Left lung (tissue), 10 donors: ENCODE results near the gene TLK2. TPM values are rescaled to one million over a fixed set of nuclear protein-coding genes. Genes with fewer than 3 reads are reported as not detected.
A peak's percentile ranks its signal among the peaks of the same experiment; 100 is the strongest.

Experiments
- ATAC-seq: fragments of 200-7000 bp; cut with Tn5 transposase; one replicate; pipeline ENCODE4 v1.9.1; 2020; ENCODE audit warnings: moderate library complexity
- DNase-seq, 4 donors: peaks; one replicate each; pipeline ENCODE4 v3.0.0-alpha.2; 2013 to 2020
- H3K27ac ChIP-seq, 2 donors: fragments of 200-600 bp; sonication (generic) in 1 of 2; one replicate each; pipeline versions ENCODE4 v1.5.0 to v1.8.0; 2020 to 2021
- H3K27me3 ChIP-seq, 2 donors: fragments of 200-600 bp; sonication (generic) in 1 of 2; one replicate each; pipeline versions ENCODE4 v1.5.0 to v1.8.0; 2020 to 2021
- H3K36me3 ChIP-seq, 2 donors: fragments of 200-600 bp; sonication (generic) in 1 of 2; one replicate each; pipeline versions ENCODE4 v1.5.0 to v1.8.0; 2020 to 2021
- H3K4me1 ChIP-seq, 2 donors: fragments of 200-600 bp; one replicate each; pipeline ENCODE4 v1.8.0; 2021
- H3K4me3 ChIP-seq, 2 donors: fragments of 200-600 bp; sonication (generic) in 1 of 2; one replicate each; pipeline versions ENCODE4 v1.5.0 to v1.8.0; 2020 to 2021; ENCODE audit warnings: mild to moderate bottlenecking in 1 of 2
- H3K9me3 ChIP-seq, 2 donors: fragments of 200-600 bp; sonication (generic) in 1 of 2; one replicate each; pipeline versions ENCODE4 v1.5.0 to v1.8.0; 2020 to 2021
- intact Hi-C, 2 donors: fragments of 100-400 bp; cut with DNase I; formaldehyde crosslinking; loops; one replicate each; pipeline versions ENCODE4 v1.11.2 to v1.14.2; 2022
- polyA plus RNA-seq, 6 donors: library from polyadenylated mRNA; unstranded; fragments of 120-200 nt; gene quantifications; one replicate each; pipeline ENCODE4 v1.2.1, GENCODE V29; 2013; ENCODE audit not compliant: insufficient read length in 6 of 6
- total RNA-seq, 2 donors: library from RNA; stranded (reverse); fragmentation: NEBNext Ultra II Directional; extraction: Animal tissue kit (Norgen Biotek cat#: 25700); gene quantifications; one replicate each; pipeline ENCODE4 v1.2.1, GENCODE V29; 2021
- TF ChIP-seq, protein P1 (sequence below), 2 donors: fragments of 200-600 bp; sonication (generic) in 1 of 2; IDR thresholded peaks; one replicate each; pipeline versions ENCODE4 v1.5.0 to v1.8.0; 2021; ENCODE audit warnings: antibody characterized with exemption in 2 of 2
- donor health status: DM: no; HTN: yes; CAD: no.
- donor health status: DM: no; HTN: no; CAD: no.

Gene TLK2
- total and polyA plus RNA-seq, 8 donors, result 32.2 to 75.0 (median 69.1) TPM

DNA sequence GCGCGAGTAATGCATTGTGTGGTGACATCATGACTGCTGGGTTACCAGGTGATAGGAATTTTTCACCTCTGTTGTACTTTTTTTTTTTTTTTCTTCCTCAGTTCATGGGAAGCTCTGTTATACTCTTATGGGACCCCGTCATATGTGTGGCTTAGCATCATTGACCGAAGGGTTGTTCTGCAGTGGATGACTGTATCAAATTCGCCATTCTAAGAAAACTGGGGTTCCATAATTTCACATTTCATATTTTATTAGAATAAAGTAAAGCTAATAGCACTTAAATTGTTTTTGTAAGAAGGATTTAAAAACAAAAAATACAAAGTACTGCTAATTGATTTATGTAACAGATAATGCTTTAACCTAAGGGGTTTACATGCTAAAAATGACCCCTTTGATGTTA is 116.9 kb downstream of the TLK2 start:
- Histone ChIP-seq H3K9me3 (peaks cover 0 to 4% of the 10 kb centered on the region in 2 donors), H3K27ac (no peak overlapping the region), H3K27me3 (no peaks in the 10 kb centered on the region), H3K36me3 (peaks cover 0 to 83% of the 10 kb centered on the region in 2 donors), H3K4me1 (no peaks in the 10 kb centered on the region), H3K4me3 (no peak overlapping the region)
- TF ChIP-seq, protein P1, sequence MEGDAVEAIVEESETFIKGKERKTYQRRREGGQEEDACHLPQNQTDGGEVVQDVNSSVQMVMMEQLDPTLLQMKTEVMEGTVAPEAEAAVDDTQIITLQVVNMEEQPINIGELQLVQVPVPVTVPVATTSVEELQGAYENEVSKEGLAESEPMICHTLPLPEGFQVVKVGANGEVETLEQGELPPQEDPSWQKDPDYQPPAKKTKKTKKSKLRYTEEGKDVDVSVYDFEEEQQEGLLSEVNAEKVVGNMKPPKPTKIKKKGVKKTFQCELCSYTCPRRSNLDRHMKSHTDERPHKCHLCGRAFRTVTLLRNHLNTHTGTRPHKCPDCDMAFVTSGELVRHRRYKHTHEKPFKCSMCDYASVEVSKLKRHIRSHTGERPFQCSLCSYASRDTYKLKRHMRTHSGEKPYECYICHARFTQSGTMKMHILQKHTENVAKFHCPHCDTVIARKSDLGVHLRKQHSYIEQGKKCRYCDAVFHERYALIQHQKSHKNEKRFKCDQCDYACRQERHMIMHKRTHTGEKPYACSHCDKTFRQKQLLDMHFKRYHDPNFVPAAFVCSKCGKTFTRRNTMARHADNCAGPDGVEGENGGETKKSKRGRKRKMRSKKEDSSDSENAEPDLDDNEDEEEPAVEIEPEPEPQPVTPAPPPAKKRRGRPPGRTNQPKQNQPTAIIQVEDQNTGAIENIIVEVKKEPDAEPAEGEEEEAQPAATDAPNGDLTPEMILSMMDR (IDR thresholded peaks at IDR 0.05), result no peak
- no peak for ATAC-seq
- no peak for DNase-seq
- intact Hi-C loops, result no loop called here

DNA sequence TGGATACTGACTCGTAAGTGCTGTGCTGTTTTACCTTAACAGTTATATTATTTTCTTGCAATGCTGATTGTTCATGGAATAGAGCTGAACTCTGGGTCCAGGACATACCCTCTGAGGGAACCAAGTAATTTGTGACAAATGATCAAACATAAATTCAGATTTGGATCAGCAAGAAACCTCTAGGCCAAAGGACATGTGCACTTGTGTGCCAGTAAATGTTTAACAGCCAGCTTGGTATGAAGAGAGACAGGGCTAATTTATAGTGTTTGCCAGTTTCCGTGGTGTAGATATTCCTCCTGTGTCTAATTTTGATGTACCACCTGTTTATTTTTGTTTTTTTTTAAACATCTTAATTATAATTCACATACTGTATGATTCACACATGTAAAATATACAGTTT is 118.0 kb downstream of the TLK2 start:
- Histone ChIP-seq H3K36me3 (peaks cover 0 to 86% of the 10 kb centered on the region in 2 donors), H3K27me3 (no peaks in the 10 kb centered on the region), H3K27ac (no peak overlapping the region), H3K4me3 (no peak overlapping the region), H3K4me1 (no peaks in the 10 kb centered on the region), H3K9me3 (peaks cover 0 to 4% of the 10 kb centered on the region in 2 donors)
- ATAC-seq (no peak), DNase-seq (no peak)
- TF ChIP-seq, protein P1 (IDR thresholded peaks at IDR 0.05), result no peak
- intact Hi-C loops, result no loop called here

DNA sequence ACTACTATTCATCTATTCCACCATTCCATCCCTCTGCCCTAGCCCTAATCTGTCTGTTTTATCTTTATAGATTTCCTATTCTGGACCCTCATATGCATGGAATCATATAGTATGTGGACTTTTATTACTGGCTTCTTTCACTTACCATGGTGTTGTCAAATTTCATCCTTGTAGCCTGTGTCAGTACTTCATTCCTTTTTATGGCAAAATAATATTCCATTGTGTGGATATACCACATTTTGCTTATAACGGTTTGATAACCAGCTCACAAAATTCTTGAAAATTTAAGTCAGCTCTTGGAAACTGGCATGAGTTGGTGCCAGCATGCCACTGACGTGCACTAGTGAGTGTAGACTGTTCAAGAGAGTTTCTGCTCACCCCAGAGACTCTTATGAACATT is 118.5 kb downstream of the TLK2 start:
- TF ChIP-seq, protein P1 (IDR thresholded peaks at IDR 0.05), result no peak
- ATAC-seq (no peak), DNase-seq (no peak)
- intact Hi-C loops, result no loop called here
- Histone ChIP-seq H3K27me3 (no peaks in the 10 kb centered on the region), H3K9me3 (peaks cover 0 to 4% of the 10 kb centered on the region in 2 donors), H3K36me3 (peaks cover 0 to 87% of the 10 kb centered on the region in 2 donors), H3K27ac (peak overlapping the region; percentile 45 to 62), H3K4me3 (no peak overlapping the region), H3K4me1 (no peaks in the 10 kb centered on the region)

DNA sequence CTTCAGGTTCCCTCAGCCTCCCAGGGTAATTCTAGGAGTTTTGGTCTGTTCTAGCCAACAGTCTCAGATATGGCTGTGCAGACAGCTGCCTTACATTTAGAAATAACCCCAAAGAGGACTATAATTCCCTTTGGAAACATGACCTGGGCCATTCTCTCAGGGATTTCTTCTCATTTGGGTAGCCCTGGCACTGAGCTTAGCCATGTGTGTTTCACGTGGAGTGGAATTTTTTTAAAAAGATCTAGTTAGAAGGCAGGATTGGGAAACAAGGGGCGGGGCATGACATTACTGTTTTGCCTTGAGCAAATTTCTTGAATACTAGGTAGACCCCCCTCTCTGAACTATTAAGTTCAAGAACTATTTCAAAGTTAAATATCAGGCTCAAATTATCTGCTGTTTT is 119.3 kb downstream of the TLK2 start:
- ATAC-seq (peak; percentile 8), DNase-seq (no peak)
- Histone ChIP-seq H3K27me3 (no peaks in the 10 kb centered on the region), H3K4me1 (no peaks in the 10 kb centered on the region), H3K27ac (peak overlapping the region; percentile 45 to 62), H3K9me3 (peaks cover 0 to 4% of the 10 kb centered on the region in 2 donors), H3K36me3 (peaks cover 0 to 89% of the 10 kb centered on the region in 2 donors), H3K4me3 (no peak overlapping the region)
- TF ChIP-seq, protein P1 (IDR thresholded peaks at IDR 0.05), result no peak
- intact Hi-C loops, result no loop called here

DNA sequence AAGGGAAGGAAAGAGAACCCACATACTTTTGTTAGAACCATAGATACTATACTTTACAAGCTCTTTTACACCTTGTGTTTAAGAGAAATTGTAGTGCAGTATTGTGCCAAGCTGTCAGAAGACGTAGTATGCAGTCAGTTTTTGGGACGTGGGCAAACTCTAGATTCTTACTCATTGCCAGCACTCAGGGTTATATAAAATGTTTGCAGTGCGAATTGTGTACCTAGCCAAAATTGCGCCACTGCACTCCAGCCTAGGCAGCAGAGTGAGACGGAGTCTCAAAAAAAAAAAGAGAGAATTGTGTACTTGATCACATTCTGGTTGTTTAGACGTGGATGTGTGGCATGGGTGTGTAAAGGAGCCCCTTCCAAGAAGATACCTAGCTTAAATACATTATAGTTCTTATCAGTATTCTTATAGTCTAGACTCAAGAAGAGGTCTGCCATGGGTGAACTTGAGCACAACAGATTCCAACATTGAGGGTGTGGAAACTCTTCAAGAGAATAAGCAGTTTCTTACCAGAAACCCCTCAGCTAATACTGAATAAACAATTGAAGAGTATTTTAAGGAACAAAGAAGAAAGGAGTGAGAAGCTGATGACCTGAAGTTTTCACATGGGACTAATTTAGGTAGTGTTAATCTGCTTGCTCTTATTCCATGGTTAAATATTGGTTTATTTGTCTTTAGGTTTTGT is 121.5 kb downstream of the TLK2 start:
- no peaks in the 10 kb centered on the region for H3K4me1 ChIP-seq
- H3K36me3 ChIP-seq, result peaks cover 0 to 96% of the 10 kb centered on the region in 2 donors
- H3K4me3 ChIP-seq, result no peak overlapping the region
- TF ChIP-seq, protein P1 (IDR thresholded peaks at IDR 0.05), result no peak
- ATAC-seq, result peak; percentile 78
- no peak for DNase-seq
- intact Hi-C loops, result no loop called here
- H3K9me3 ChIP-seq, result peaks cover 0 to 4% of the 10 kb centered on the region in 2 donors
- H3K27ac ChIP-seq, result peak overlapping the region; percentile 50 to 58
- H3K27me3 ChIP-seq, result no peaks in the 10 kb centered on the region
